Measurements from ENCODE around the gene MAFG. TPM values are rescaled to one million over a fixed set of nuclear protein-coding genes. Genes with fewer than 3 reads are reported as not detected.

MAFG gene
- total and polyA plus RNA-seq, 2 of the 13 experiments (the other 11 are each of a cell fraction or from before 2014, with no cell fraction given), result 14.5 to 20.0 TPM

DNA sequence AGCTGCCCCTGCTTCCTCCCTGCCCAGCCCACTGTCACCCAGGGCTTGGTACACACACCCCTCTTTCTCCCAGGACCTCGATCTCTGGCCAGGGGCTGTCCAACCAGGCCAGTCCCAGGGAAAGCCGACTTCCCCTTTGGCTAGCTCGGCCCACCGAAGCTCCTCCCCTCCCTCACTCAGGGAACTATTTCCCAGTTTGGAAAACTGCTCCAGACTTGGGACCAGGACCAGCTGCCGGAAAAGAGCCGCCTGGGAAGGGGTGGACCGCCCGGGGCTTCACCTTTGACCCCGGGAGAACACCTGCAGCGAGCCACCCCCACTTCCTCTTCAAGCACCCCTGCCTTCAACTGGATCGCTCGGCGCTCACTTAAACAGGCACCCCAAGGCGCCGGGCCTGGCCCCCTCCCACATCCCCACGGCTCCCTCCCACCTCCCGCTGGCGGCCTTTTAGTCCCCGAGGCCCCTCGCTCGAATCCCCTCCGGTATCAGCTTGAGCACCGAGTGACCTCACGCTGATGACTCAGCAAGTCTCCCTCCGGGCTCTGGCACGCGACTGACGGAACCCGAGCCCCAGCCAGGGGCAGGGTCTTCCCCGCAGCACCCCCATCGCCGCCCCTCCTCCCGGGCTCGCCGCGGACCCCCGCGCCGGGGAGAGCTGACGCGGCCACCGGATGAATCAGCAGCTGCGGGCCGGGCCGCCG is 934 bp downstream of the MAFG start (continued):
- peak; percentile 98 for TF ChIP-seq TFAP4 (IDR thresholded peaks at IDR 0.05; ENCODE audit: borderline replicate concordance, low read depth)
- no peak for TF ChIP-seq HES4 (CRISPR knock-in tag; IDR thresholded peaks at IDR 0.05; ENCODE audit: borderline replicate concordance)
- no peak for TF ChIP-seq PCBP2 (optimal IDR thresholded peaks at IDR 0.05; ENCODE audit: low read depth, low read length, poor library complexity, severe bottlenecking)
- TF ChIP-seq ZNF33A (CRISPR knock-in tag; IDR thresholded peaks at IDR 0.05; ENCODE audit: borderline replicate concordance), result no peak
- TF ChIP-seq ZBTB46 (CRISPR knock-in tag; IDR thresholded peaks at IDR 0.05; ENCODE audit: borderline replicate concordance), result no peak; the same call in 1 of the 2 replicates
- TF ChIP-seq TRIM24 (CRISPR knock-in tag; IDR thresholded peaks at IDR 0.05), result no peak
- no peak for TF ChIP-seq KLF13 (CRISPR knock-in tag; IDR thresholded peaks at IDR 0.05)
- TF ChIP-seq ZBTB44 (CRISPR knock-in tag; IDR thresholded peaks at IDR 0.05), result no peak
- TF ChIP-seq, protein P1, sequence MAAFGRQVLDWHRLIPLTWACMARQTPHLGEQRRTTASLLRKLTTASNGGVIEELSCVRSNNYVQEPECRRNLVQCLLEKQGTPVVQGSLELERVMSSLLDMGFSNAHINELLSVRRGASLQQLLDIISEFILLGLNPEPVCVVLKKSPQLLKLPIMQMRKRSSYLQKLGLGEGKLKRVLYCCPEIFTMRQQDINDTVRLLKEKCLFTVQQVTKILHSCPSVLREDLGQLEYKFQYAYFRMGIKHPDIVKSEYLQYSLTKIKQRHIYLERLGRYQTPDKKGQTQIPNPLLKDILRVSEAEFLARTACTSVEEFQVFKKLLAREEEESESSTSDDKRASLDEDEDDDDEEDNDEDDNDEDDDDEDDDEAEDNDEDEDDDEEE (CRISPR knock-in tag; IDR thresholded peaks at IDR 0.05), result peak; percentile 75
- no peak for TF ChIP-seq ZNF3 (CRISPR knock-in tag; IDR thresholded peaks at IDR 0.05)
- TF ChIP-seq SIN3A (IDR thresholded peaks at IDR 0.05; ENCODE audit: borderline replicate concordance, low read depth, low read length), result peak; percentile 90; the same call in 1 of the 2 replicates
- TF ChIP-seq, protein P2, sequence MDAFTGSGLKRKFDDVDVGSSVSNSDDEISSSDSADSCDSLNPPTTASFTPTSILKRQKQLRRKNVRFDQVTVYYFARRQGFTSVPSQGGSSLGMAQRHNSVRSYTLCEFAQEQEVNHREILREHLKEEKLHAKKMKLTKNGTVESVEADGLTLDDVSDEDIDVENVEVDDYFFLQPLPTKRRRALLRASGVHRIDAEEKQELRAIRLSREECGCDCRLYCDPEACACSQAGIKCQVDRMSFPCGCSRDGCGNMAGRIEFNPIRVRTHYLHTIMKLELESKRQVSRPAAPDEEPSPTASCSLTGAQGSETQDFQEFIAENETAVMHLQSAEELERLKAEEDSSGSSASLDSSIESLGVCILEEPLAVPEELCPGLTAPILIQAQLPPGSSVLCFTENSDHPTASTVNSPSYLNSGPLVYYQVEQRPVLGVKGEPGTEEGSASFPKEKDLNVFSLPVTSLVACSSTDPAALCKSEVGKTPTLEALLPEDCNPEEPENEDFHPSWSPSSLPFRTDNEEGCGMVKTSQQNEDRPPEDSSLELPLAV (CRISPR knock-in tag; conservative IDR thresholded peaks at IDR 0.05; ENCODE audit: low read depth), result no peak
- peak; percentile 57 for TF ChIP-seq YEATS4 (CRISPR knock-in tag; IDR thresholded peaks at IDR 0.05; ENCODE audit: borderline replicate concordance)
- no peak for TF ChIP-seq IRF1 (CRISPR knock-in tag; IDR thresholded peaks at IDR 0.05; ENCODE audit: low read depth)
- TF ChIP-seq SMAD9 (CRISPR knock-in tag; IDR thresholded peaks at IDR 0.05), result no peak
- no peak; the same call in 1 of the 2 replicates for TF ChIP-seq ZBTB21 (CRISPR knock-in tag; IDR thresholded peaks at IDR 0.05)
- peak; percentile 81 for TF ChIP-seq ZNF121 (CRISPR knock-in tag; IDR thresholded peaks at IDR 0.05)
- TF ChIP-seq TAF1 (CRISPR knock-in tag; IDR thresholded peaks at IDR 0.05), result peak; percentile 49; the same call in 1 of the 2 replicates
- 0 out of 2 replicates have a peak, but pooled peaks have one; percentile 0 for TF ChIP-seq JUND (CRISPR knock-in tag; IDR thresholded peaks at IDR 0.05)
- TF ChIP-seq ZNF331 (CRISPR knock-in tag; IDR thresholded peaks at IDR 0.05), result peak; percentile 20; the same call in 1 of the 2 replicates
- TF ChIP-seq PLRG1 (conservative IDR thresholded peaks at IDR 0.05), result no peak

All from HepG2 (cell line).